IPS-18c (cell line): ENCODE data around the gene KLF1.

Experiments used
- H3K4me3 ChIP-seq: 2 replicates; pipeline ENCODE4 v1.7.0; 2013; ENCODE audit warnings: low read depth, mild to moderate bottlenecking, low read length, moderate library complexity; ENCODE audit not compliant: insufficient read depth
- H3K9me3 ChIP-seq: one replicate; pipeline ENCODE4 v1.6.1; 2013; ENCODE audit warnings: mild to moderate bottlenecking, low read length, moderate library complexity; ENCODE audit not compliant: control insufficient read depth, insufficient read depth

Gene KLF1

GRCh38 chr19:12873891-12874745, 12.9 kb downstream of the KLF1 start:
- no peak overlapping the region for H3K4me3 ChIP-seq

GRCh38 chr19:12872941-12873890, 13.8 kb downstream of the KLF1 start:
- Histone ChIP-seq H3K4me3 (no peak overlapping the region), H3K9me3 (peaks cover 2% of the 10 kb centered on the region)

More at GRCh38 chr19:12873891-12874745, 12.9 kb downstream of the KLF1 start:
- H3K9me3 ChIP-seq = peaks cover 2% of the 10 kb centered on the region

GRCh38 chr19:12872255-12872654, 14.7 kb downstream of the KLF1 start:
- Histone ChIP-seq H3K4me3 (no peak overlapping the region), H3K9me3 (peaks cover 2% of the 10 kb centered on the region)

GRCh38 chr19:12871681-12872080, 15.3 kb downstream of the KLF1 start:
- Histone ChIP-seq H3K9me3 (peaks cover 2% of the 10 kb centered on the region), H3K4me3 (no peak overlapping the region)

GRCh38 chr19:12868540-12869112, 18.4 kb downstream of the KLF1 start:
- H3K4me3 ChIP-seq = no peak overlapping the region
- H3K9me3 ChIP-seq = peaks cover 2% of the 10 kb centered on the region

- Histone ChIP-seq H3K9me3 (no peaks in the 10 kb centered on the region), H3K4me3 (peak overlapping the region; percentile 64)
Observed at GRCh38 chr19:12867120-12868099, 19.6 kb downstream of the KLF1 start.

- Histone ChIP-seq H3K4me3 (peak overlapping the region; percentile 64; the same call in 1 of the 2 replicates), H3K9me3 (no peaks in the 10 kb centered on the region)
Observed at GRCh38 chr19:12866416-12867119, 20.4 kb downstream of the KLF1 start.

GRCh38 chr19:12865746-12866415, 21.1 kb downstream of the KLF1 start:
- H3K4me3 ChIP-seq = no peak overlapping the region
- no peaks in the 10 kb centered on the region for H3K9me3 ChIP-seq

- no peak overlapping the region for H3K4me3 ChIP-seq
Observed at GRCh38 chr19:12864721-12865715, 22.0 kb downstream of the KLF1 start.

GRCh38 chr19:12864143-12864542, 22.9 kb downstream of the KLF1 start:
- Histone ChIP-seq H3K9me3 (no peaks in the 10 kb centered on the region), H3K4me3 (no peak overlapping the region)

More at GRCh38 chr19:12864721-12865715, 22.0 kb downstream of the KLF1 start:
- H3K9me3 ChIP-seq = no peaks in the 10 kb centered on the region

GRCh38 chr19:12859546-12859945, 27.5 kb downstream of the KLF1 start:
- no peaks in the 10 kb centered on the region for H3K9me3 ChIP-seq
- no peak overlapping the region for H3K4me3 ChIP-seq

- Histone ChIP-seq H3K9me3 (no peaks in the 10 kb centered on the region), H3K4me3 (no peak overlapping the region)
Observed at GRCh38 chr19:12858041-12858928, 28.7 kb downstream of the KLF1 start.

- Histone ChIP-seq H3K4me3 (no peak overlapping the region), H3K9me3 (no peaks in the 10 kb centered on the region)
Observed at GRCh38 chr19:12856653-12857052, 30.3 kb downstream of the KLF1 start.
